ENCODE measurements around the gene SMC1A. TPM values are rescaled to one million over a fixed set of nuclear protein-coding genes. Genes with fewer than 3 reads are reported as not detected.

Gene SMC1A
- total and polyA plus RNA-seq, 11 donors, result 13.6 to 64.6 (median 33.7) TPM

- H3K27me3 ChIP-seq, result peaks cover 0 to 72% (median 0%) of the 10 kb centered on the region in 9 donors
Observed at GRCh38 chrX:53332204-53332603, 90.2 kb downstream of the SMC1A start.

GRCh38 chrX:53330331-53330730 lies 92.1 kb downstream of the SMC1A start:
- Histone ChIP-seq H3K36me3 (no peaks in the 10 kb centered on the region), H3K27me3 (peaks cover 0 to 86% (median 0%) of the 10 kb centered on the region in 9 donors), H3K27ac (no peak overlapping the region), H3K9me3 (no peaks in the 10 kb centered on the region), H3K4me1 (no peaks in the 10 kb centered on the region), H3K4me3 (no peak overlapping the region)
- WGBS, 4 donors, result 80 to 90% (median 84%) methylated on average over 10 of the region's 10 CpGs
- no peak for DNase-seq
- no peak for ATAC-seq
- TF ChIP-seq, protein P1, sequence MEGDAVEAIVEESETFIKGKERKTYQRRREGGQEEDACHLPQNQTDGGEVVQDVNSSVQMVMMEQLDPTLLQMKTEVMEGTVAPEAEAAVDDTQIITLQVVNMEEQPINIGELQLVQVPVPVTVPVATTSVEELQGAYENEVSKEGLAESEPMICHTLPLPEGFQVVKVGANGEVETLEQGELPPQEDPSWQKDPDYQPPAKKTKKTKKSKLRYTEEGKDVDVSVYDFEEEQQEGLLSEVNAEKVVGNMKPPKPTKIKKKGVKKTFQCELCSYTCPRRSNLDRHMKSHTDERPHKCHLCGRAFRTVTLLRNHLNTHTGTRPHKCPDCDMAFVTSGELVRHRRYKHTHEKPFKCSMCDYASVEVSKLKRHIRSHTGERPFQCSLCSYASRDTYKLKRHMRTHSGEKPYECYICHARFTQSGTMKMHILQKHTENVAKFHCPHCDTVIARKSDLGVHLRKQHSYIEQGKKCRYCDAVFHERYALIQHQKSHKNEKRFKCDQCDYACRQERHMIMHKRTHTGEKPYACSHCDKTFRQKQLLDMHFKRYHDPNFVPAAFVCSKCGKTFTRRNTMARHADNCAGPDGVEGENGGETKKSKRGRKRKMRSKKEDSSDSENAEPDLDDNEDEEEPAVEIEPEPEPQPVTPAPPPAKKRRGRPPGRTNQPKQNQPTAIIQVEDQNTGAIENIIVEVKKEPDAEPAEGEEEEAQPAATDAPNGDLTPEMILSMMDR (IDR thresholded peaks at IDR 0.05), result no peak
- TF ChIP-seq POLR2A (IDR thresholded peaks at IDR 0.05), result no peak
- intact Hi-C loops (cut with DNase I), result no loop called here

More at GRCh38 chrX:53332204-53332603, 90.2 kb downstream of the SMC1A start:
- H3K4me1 ChIP-seq, result no peaks in the 10 kb centered on the region
- no peaks in the 10 kb centered on the region for H3K36me3 ChIP-seq
- ATAC-seq, result no peak
- H3K9me3 ChIP-seq, result no peaks in the 10 kb centered on the region
- WGBS, 4 donors, result 32 to 45% (median 42%) methylated on average over 4 to 5 of the region's 5 CpGs
- no peak for TF ChIP-seq POLR2A (IDR thresholded peaks at IDR 0.05)
- TF ChIP-seq, protein P1 (IDR thresholded peaks at IDR 0.05), result no peak
- no peak overlapping the region for H3K27ac ChIP-seq
- H3K4me3 ChIP-seq, result no peak overlapping the region
- intact Hi-C loops (cut with DNase I), result no loop called here
- DNase-seq, result no peak

DNA sequence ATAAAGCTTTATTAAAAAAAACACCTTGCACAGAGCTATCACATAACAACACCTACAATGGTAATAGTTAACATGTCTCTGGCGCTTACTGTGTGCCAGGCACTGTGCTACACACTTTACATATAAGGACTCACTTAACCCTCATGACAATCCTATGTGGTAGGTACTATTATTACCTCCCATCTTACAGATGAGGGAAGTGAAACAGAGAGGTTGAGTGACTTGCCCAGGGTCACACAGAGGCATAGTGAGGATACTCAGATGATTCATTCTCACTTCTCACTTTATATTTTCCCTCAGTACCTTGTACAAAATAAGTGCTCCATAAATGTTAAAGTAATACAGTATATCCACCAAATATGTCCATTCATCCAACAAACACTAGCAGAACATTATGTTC lies 97.7 kb downstream of the SMC1A start:
- intact Hi-C loops (cut with DNase I), result no loop called here
- 89 to 97% (median 93%) methylated on average over 1 of the region's 1 CpG for WGBS, 4 donors
- H3K4me3 ChIP-seq, result no peak overlapping the region
- no peak overlapping the region for H3K27ac ChIP-seq
- TF ChIP-seq POLR2A (IDR thresholded peaks at IDR 0.05), result no peak
- TF ChIP-seq, protein P1 (IDR thresholded peaks at IDR 0.05), result no peak
- H3K4me1 ChIP-seq, result peaks cover 0 to 13% (median 0%) of the 10 kb centered on the region in 12 donors
- H3K9me3 ChIP-seq, result no peaks in the 10 kb centered on the region
- DNase-seq (no peak), ATAC-seq (no peak)
- peaks cover 0 to 92% (median 0%) of the 10 kb centered on the region in 9 donors for H3K27me3 ChIP-seq
- H3K36me3 ChIP-seq, result no peaks in the 10 kb centered on the region

Small RNAs within 50 kb of the gene (microRNA-seq; reads per million reads assigned to microRNA genes)
- 0 to 0.62 (median 0.13) reads per million in 4 donors for gene MIR6857

Other genes with a start within 250 kb of the SMC1A start
- gene KDM5C, start 197.4 kb downstream of the SMC1A start, total RNA-seq, result 10 to 100 TPM; 32.3 to 67.2 (median 43.6) TPM
- 10 to 100 TPM; 23.8 to 32.5 TPM for gene KDM5C, start 197.4 kb downstream of the SMC1A start, polyA plus RNA-seq
- gene IQSEC2, start 141.1 kb downstream of the SMC1A start, total RNA-seq, result 10 to 100 TPM; 10.2 to 16.4 (median 12.6) TPM
- 10 to 100 TPM in 1 of 2 donors, 1 to 10 TPM in 1; 7.7 to 16.1 TPM for gene IQSEC2, start 141.1 kb downstream of the SMC1A start, polyA plus RNA-seq
- 1 to 10 TPM in 2 of 9 donors, under 1 TPM in 7; 0.28 to 1.7 (median 0.63) TPM for gene RIBC1, start 219 bp upstream of the SMC1A start, total RNA-seq
- gene RIBC1, start 219 bp upstream of the SMC1A start, polyA plus RNA-seq, result under 1 TPM; 0.50 to 0.61 TPM
- gene HSD17B10, start 11.7 kb upstream of the SMC1A start, total RNA-seq, result 100 to 1,000 TPM in 3 of 9 donors, 10 to 100 TPM in 6; 49.7 to 118 (median 93.2) TPM
- 100 to 1,000 TPM in 1 of 2 donors, 10 to 100 TPM in 1; 94.3 to 169 TPM for gene HSD17B10, start 11.7 kb upstream of the SMC1A start, polyA plus RNA-seq

Measured in heart left ventricle (tissue), 16 donors.